Panc1 (cell line): ENCODE measurements around the gene APLF. TPM values are rescaled to one million over a fixed set of nuclear protein-coding genes. Genes with fewer than 3 reads are reported as not detected.

Experiments used
- ATAC-seq: fragments of 200-7000 bp; cut with Tn5 transposase; 2 replicates; pipeline ENCODE4 v1.9.1; 2020; ENCODE audit warnings: mild to moderate bottlenecking, moderate library complexity
- BruUV-seq: library from RNA; stranded (reverse); fragments of 400-500 nt; replicated peaks from 2 replicates; lab custom pipeline; 2021; lab: Mats Ljungman, UMichigan
- CTCF ChIA-PET: fragments of 300-600 bp; sonication (Branson Sonifier 250); formaldehyde crosslinking; loops from one replicate; lab custom pipeline; 2022; ENCODE audit warnings: antibody characterized with exemption; lab: Charles Lee
- POLR2A ChIA-PET: fragments of 300-600 bp; sonication (Branson Sonifier 250); formaldehyde crosslinking; loops from one replicate; lab custom pipeline; 2022; ENCODE audit warnings: antibody characterized with exemption; lab: Charles Lee
- DNase-seq: peaks from one replicate; pipeline ENCODE4 v3.0.0-alpha.2; 2010; ENCODE audit warnings: low read depth, low spot score
- H3K27ac ChIP-seq: 2 replicates; pipeline ENCODE4 v1.5.1; 2011; ENCODE audit warnings: mild to moderate bottlenecking, low read length, inconsistent platforms
- H3K27me3 ChIP-seq: fragments of 200-500 bp; sonication (Bioruptor generic); 2 replicates; pipeline ENCODE4 v1.6.0; 2014; ENCODE audit warnings: low read length, inconsistent platforms; ENCODE audit not compliant: control insufficient read depth, insufficient read depth
- H3K36me3 ChIP-seq: fragments of 200-500 bp; sonication (Bioruptor generic); 2 replicates; pipeline ENCODE4 v1.5.1; 2014; ENCODE audit warnings: inconsistent platforms, mild to moderate bottlenecking, low read length, moderate library complexity; ENCODE audit not compliant: control insufficient read depth, insufficient read depth
- H3K4me1 ChIP-seq: 2 replicates; pipeline ENCODE4 v1.5.1; 2011; ENCODE audit warnings: inconsistent platforms, mild to moderate bottlenecking, low read length, moderate library complexity; ENCODE audit not compliant: control insufficient read depth, insufficient read depth
- H3K4me3 ChIP-seq, 2 experiments: 2 replicates each; pipeline ENCODE4 v1.5.1; 2011 to 2012; ENCODE audit warnings: low read depth in 2 of 2, low read length in 2 of 2, mild to moderate bottlenecking in 2 of 2, inconsistent platforms in 1 of 2, moderate library complexity in 1 of 2
- H3K9me3 ChIP-seq: fragments of 200-500 bp; sonication (Bioruptor generic); 2 replicates; pipeline ENCODE4 v1.5.1; 2014; ENCODE audit warnings: low read depth, mild to moderate bottlenecking, inconsistent platforms, low read length, moderate library complexity; ENCODE audit not compliant: control insufficient read depth, insufficient read depth
- POLR2AphosphoS5 ChIP-seq: IDR thresholded peaks from 2 replicates; pipeline ENCODE4 v1.6.1; 2012; ENCODE audit warnings: mild to moderate bottlenecking, low read depth, low read length, moderate library complexity
- SIN3A ChIP-seq: IDR thresholded peaks from 2 replicates; pipeline ENCODE4 v1.6.1; 2012; ENCODE audit warnings: low read depth, mild to moderate bottlenecking, low read length, moderate library complexity, borderline replicate concordance; ENCODE audit not compliant: insufficient read depth
- TCF7L2 ChIP-seq: IDR thresholded peaks from 2 replicates; pipeline ENCODE4 v1.6.1; 2011; ENCODE audit warnings: mild to moderate bottlenecking, low read depth, low read length, inconsistent platforms
- in situ Hi-C: cut with HindIII; loops from 2 replicates; pipeline ENCODE4 v1.10.0; 2016; ENCODE audit warnings: low sequenced_read_pairs, low pct_unique_long_range_greater_than_20kb
- intact Hi-C: fragments of 100-400 bp; cut with micrococcal nuclease; formaldehyde crosslinking; loops from one replicate; pipeline ENCODE4 v1.10.0; 2022; ENCODE audit not compliant: unreplicated experiment
- total RNA-seq: library from RNA; stranded (reverse); gene quantifications from one replicate; pipeline ENCODE4 v1.2.1, GENCODE V29; 2021; ENCODE audit not compliant: unreplicated experiment
- TF ChIP-seq, protein P1 (sequence below): fragments of 450-650 bp; IDR thresholded peaks from 2 replicates; pipeline ENCODE4 v1.5.1; 2017; ENCODE audit warnings: mild to moderate bottlenecking
- TF ChIP-seq, protein P2 (sequence below), 2 experiments: IDR thresholded peaks; 2 replicates each; pipeline ENCODE4 v1.6.1; 2011 to 2012; ENCODE audit warnings: low read depth in 2 of 2, control low read depth in 1 of 2, low read length in 1 of 2, mild to moderate bottlenecking in 1 of 2, moderate library complexity in 1 of 2; ENCODE audit not compliant: insufficient read depth in 1 of 2

APLF gene
- total RNA-seq, 1 experiment from 2014 or later = 2.6 TPM

DNA sequence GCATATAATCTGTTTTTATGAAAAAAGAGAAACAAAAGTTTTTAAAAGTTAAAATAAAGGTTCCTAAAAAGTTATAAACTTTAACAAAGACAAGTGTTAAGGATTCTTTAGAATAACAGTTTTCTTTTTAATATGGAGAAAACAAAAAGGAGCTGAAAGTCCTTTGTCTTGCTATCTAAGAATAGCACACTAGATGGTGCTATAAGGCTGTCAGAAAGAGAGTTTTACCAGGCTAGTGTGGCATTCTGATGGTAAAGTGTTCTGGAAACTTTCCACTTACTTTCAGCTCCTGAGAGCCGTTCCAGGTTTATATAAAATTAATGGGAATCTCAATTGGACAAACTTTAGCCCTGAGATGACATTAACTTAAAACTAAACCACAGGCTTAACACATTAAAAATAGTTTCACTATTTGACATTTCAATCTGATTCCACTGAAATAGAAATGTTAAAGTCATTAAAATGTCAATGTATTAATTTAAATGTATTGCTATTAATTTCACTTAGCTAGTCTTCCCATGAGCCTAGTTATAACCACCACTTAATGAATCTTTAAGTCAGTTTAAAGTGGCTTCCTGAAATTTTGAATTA lies 4.0 kb upstream of the APLF start:
- DNase-seq = no peak
- Histone ChIP-seq H3K36me3 (no peaks in the 10 kb centered on the region), H3K27me3 (no peaks in the 10 kb centered on the region), H3K4me1 (peaks cover 7% of the 10 kb centered on the region; the same call in 1 of the 2 replicates), H3K4me3 (no peak overlapping the region), H3K27ac (no peak overlapping the region), H3K9me3 (no peaks in the 10 kb centered on the region)
- TF ChIP-seq, protein P1, sequence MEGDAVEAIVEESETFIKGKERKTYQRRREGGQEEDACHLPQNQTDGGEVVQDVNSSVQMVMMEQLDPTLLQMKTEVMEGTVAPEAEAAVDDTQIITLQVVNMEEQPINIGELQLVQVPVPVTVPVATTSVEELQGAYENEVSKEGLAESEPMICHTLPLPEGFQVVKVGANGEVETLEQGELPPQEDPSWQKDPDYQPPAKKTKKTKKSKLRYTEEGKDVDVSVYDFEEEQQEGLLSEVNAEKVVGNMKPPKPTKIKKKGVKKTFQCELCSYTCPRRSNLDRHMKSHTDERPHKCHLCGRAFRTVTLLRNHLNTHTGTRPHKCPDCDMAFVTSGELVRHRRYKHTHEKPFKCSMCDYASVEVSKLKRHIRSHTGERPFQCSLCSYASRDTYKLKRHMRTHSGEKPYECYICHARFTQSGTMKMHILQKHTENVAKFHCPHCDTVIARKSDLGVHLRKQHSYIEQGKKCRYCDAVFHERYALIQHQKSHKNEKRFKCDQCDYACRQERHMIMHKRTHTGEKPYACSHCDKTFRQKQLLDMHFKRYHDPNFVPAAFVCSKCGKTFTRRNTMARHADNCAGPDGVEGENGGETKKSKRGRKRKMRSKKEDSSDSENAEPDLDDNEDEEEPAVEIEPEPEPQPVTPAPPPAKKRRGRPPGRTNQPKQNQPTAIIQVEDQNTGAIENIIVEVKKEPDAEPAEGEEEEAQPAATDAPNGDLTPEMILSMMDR = peak; percentile 72; the same call in 1 of the 2 replicates
- no peak for TF ChIP-seq TCF7L2
- intact Hi-C loops (loop anchor here (5.0 kb wide), 2 partner anchors 249 to 439 kb away; no protein-coding TSS in a partner anchor), in situ Hi-C loops (no loop called here)
- CTCF ChIA-PET = interaction anchor here (0.5 to 1.4 kb wide), 4 partner anchors 132 to 925 kb away, joined by 3 to 14 read pairs (median 3); no protein-coding TSS in a partner anchor
- BruUV-seq = no TSS peak
- POLR2A ChIA-PET = no interaction called here
- ATAC-seq = no peak

DNA sequence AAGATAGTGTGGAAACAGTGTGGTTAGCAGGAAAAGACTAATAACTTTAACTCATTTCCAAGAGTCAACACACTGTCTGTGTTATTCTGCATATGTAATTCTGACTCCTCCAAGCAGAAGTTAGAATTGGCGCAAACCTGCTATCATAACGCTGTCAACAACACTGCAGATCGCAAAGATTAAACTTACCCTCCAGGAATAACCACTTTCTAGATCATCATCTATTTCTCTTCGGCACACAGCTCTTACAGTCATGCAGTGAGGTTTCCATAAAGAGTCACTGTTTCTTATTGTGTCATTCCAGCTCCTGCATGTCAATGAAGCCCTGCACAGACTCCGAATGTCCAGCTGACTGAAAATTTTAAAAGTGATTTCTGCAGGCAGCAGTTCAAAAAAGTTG lies 2.7 kb upstream of the APLF start:
- Histone ChIP-seq H3K36me3 (no peaks in the 10 kb centered on the region), H3K4me1 (peaks cover 15% of the 10 kb centered on the region), H3K27ac (no peak overlapping the region), H3K4me3 (no peak overlapping the region), H3K27me3 (no peaks in the 10 kb centered on the region), H3K9me3 (no peaks in the 10 kb centered on the region)
- intact Hi-C loops = loop anchor here (5.0 kb wide), 2 partner anchors 248 to 438 kb away; no protein-coding TSS in a partner anchor
- ChIA-PET POLR2A (no interaction called here), CTCF (interaction anchor here (1.3 kb wide), 1 partner anchor 245 kb away, joined by 3 read pairs; no protein-coding TSS in a partner anchor)
- no TSS peak for BruUV-seq
- in situ Hi-C loops = no loop called here
- TF ChIP-seq POLR2AphosphoS5 (no peak), SIN3A (no peak), TCF7L2 (no peak)
- TF ChIP-seq, protein P1 = no peak
- TF ChIP-seq, protein P2, sequence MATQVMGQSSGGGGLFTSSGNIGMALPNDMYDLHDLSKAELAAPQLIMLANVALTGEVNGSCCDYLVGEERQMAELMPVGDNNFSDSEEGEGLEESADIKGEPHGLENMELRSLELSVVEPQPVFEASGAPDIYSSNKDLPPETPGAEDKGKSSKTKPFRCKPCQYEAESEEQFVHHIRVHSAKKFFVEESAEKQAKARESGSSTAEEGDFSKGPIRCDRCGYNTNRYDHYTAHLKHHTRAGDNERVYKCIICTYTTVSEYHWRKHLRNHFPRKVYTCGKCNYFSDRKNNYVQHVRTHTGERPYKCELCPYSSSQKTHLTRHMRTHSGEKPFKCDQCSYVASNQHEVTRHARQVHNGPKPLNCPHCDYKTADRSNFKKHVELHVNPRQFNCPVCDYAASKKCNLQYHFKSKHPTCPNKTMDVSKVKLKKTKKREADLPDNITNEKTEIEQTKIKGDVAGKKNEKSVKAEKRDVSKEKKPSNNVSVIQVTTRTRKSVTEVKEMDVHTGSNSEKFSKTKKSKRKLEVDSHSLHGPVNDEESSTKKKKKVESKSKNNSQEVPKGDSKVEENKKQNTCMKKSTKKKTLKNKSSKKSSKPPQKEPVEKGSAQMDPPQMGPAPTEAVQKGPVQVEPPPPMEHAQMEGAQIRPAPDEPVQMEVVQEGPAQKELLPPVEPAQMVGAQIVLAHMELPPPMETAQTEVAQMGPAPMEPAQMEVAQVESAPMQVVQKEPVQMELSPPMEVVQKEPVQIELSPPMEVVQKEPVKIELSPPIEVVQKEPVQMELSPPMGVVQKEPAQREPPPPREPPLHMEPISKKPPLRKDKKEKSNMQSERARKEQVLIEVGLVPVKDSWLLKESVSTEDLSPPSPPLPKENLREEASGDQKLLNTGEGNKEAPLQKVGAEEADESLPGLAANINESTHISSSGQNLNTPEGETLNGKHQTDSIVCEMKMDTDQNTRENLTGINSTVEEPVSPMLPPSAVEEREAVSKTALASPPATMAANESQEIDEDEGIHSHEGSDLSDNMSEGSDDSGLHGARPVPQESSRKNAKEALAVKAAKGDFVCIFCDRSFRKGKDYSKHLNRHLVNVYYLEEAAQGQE (IDR thresholded peaks at IDR 0.05; ENCODE audit: insufficient read depth in 1 of 2, low read depth in 2 of 2, low read length in 1 of 2) = no peak
- ATAC-seq (no peak), DNase-seq (no peak)
